Right lobe of liver (tissue), 4 donors: ENCODE data around the gene ADAMTSL5.

Source experiments
- CTCF ChIP-seq, 4 donors: fragments of 200-600 bp in 3 of 4; fragments of 450-650 bp in 1 of 4; IDR thresholded peaks; one replicate each; pipeline versions ENCODE4 v1.5.1 to v1.8.0; 2016 to 2022; ENCODE audit warnings: antibody characterized with exemption in 4 of 4, mild to moderate bottlenecking in 2 of 4
- POLR2A ChIP-seq: fragments of 450-650 bp; IDR thresholded peaks from one replicate; pipeline ENCODE4 v1.6.1; 2017; ENCODE audit warnings: antibody characterized with exemption, mild to moderate bottlenecking
- donor health status: DM: no; HTN: no; CAD: no.
- donor health status: DM: no; HTN: no; CAD: no.
- donor health status: DM: no; HTN: yes; CAD: no.

- no peak for TF ChIP-seq CTCF (IDR thresholded peaks at IDR 0.05)
- TF ChIP-seq POLR2A = no peak
These were observed 16.8 kb downstream of the ADAMTSL5 start for GRCh38 chr19:1495799-1496713.
